DND-41 (cell line): ENCODE results near the gene ZSWIM4.

Experiments used
- ATAC-seq: fragments of 200-7000 bp; cut with Tn5 transposase; 3 replicates; pipeline ENCODE4 v1.9.1; 2021; ENCODE audit warnings: low read depth; ENCODE audit not compliant: insufficient read depth
- DNase-seq: peaks from one replicate; pipeline ENCODE4 v3.0.0-alpha.2; 2020
- H2AFZ ChIP-seq: 2 replicates; pipeline ENCODE4 v1.6.0; 2012; ENCODE audit warnings: low read depth, low read length
- H3K27ac ChIP-seq: 2 replicates; pipeline ENCODE4 v1.5.1; 2012; ENCODE audit warnings: low read length, inconsistent platforms
- H3K27me3 ChIP-seq: fragments of 200-600 bp; sonication (generic); 2 replicates; pipeline ENCODE4 v1.6.0; 2012; ENCODE audit warnings: low read length, mild to moderate bottlenecking, inconsistent platforms; ENCODE audit not compliant: insufficient read depth, poor library complexity
- H3K36me3 ChIP-seq: 2 replicates; pipeline ENCODE4 v1.5.1; 2012; ENCODE audit warnings: low read length, inconsistent platforms; ENCODE audit not compliant: insufficient read depth
- H3K4me1 ChIP-seq: 2 replicates; pipeline ENCODE4 v1.5.1; 2012; ENCODE audit warnings: mild to moderate bottlenecking, low read length; ENCODE audit not compliant: insufficient read depth
- H3K4me2 ChIP-seq: 2 replicates; pipeline ENCODE4 v1.6.0; 2012; ENCODE audit warnings: mild to moderate bottlenecking, moderate library complexity, low read length, inconsistent platforms; ENCODE audit not compliant: insufficient read depth
- H3K4me3 ChIP-seq, 2 experiments: fragments of 200-600 bp in 1 of 2; shearing (Covaris generic) in 1 of 2; 2 replicates each; pipeline ENCODE4 v1.5.1; 2012 to 2016; ENCODE audit warnings: inconsistent platforms in 2 of 2, low read length in 2 of 2, mild to moderate bottlenecking in 2 of 2, low read depth in 1 of 2, moderate library complexity in 1 of 2
- H3K79me2 ChIP-seq: 2 replicates; pipeline ENCODE4 v1.6.0; 2012; ENCODE audit warnings: low read length, inconsistent platforms; ENCODE audit not compliant: insufficient read depth
- H3K9ac ChIP-seq: 2 replicates; pipeline ENCODE4 v1.6.0; 2012; ENCODE audit warnings: low read depth, mild to moderate bottlenecking, inconsistent platforms, low read length, moderate library complexity
- H3K9me3 ChIP-seq: 2 replicates; pipeline ENCODE4 v1.5.1; 2012; ENCODE audit warnings: low read length, moderate library complexity, mild to moderate bottlenecking, inconsistent platforms; ENCODE audit not compliant: insufficient read depth, severe bottlenecking
- H4K20me1 ChIP-seq: 2 replicates; pipeline ENCODE4 v1.6.0; 2012; ENCODE audit warnings: low read length; ENCODE audit not compliant: insufficient read depth
- EZH2 ChIP-seq: IDR thresholded peaks from 3 replicates; pipeline ENCODE4 v1.6.1; 2012; ENCODE audit warnings: borderline replicate concordance, low read depth, mild to moderate bottlenecking, moderate library complexity, low read length, inconsistent platforms; ENCODE audit not compliant: severe bottlenecking
- TF ChIP-seq, protein P1 (sequence below): IDR thresholded peaks from 2 replicates; pipeline ENCODE4 v1.5.1; 2012; ENCODE audit warnings: borderline replicate concordance, low read length, moderate library complexity, mild to moderate bottlenecking; ENCODE audit not compliant: poor library complexity, severe bottlenecking; ENCODE audit errors: extremely low read depth

ZSWIM4 gene

DNA sequence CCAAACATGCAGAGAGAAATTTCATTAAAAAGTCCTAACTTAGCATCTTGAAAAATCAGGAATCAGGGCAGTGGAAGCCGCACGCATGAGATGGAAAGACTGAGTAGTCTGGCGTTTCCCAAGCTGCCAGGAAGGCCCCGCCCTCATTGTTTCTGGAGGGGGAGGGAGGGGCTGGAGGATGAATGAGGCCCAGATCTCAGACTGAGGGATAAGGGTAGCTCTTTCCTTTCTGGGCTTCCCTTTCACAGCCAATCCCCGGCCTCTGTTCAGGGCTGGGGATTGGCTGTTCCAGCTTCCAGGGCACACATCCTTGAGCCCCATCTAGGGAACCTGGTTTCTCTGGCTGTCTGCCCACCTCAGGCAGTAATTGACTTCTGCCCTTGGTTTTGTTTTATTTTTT, 13.7 kb upstream of the ZSWIM4 start:
- TF ChIP-seq, protein P1, sequence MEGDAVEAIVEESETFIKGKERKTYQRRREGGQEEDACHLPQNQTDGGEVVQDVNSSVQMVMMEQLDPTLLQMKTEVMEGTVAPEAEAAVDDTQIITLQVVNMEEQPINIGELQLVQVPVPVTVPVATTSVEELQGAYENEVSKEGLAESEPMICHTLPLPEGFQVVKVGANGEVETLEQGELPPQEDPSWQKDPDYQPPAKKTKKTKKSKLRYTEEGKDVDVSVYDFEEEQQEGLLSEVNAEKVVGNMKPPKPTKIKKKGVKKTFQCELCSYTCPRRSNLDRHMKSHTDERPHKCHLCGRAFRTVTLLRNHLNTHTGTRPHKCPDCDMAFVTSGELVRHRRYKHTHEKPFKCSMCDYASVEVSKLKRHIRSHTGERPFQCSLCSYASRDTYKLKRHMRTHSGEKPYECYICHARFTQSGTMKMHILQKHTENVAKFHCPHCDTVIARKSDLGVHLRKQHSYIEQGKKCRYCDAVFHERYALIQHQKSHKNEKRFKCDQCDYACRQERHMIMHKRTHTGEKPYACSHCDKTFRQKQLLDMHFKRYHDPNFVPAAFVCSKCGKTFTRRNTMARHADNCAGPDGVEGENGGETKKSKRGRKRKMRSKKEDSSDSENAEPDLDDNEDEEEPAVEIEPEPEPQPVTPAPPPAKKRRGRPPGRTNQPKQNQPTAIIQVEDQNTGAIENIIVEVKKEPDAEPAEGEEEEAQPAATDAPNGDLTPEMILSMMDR: no peak
- TF ChIP-seq EZH2: no peak
- Histone ChIP-seq H3K4me1 (peaks cover 13% of the 10 kb centered on the region), H3K36me3 (peaks cover 28% of the 10 kb centered on the region), H3K27ac (no peak overlapping the region), H3K4me3 (no peak overlapping the region), H3K79me2 (peaks cover 11% of the 10 kb centered on the region), H3K4me2 (no peak overlapping the region), H3K27me3 (no peaks in the 10 kb centered on the region), H2AFZ (no peak overlapping the region), H3K9ac (no peak overlapping the region), H3K9me3 (no peaks in the 10 kb centered on the region), H4K20me1 (peaks cover 21% of the 10 kb centered on the region)
- DNase-seq: no peak
- no peak for ATAC-seq

- H3K9ac ChIP-seq: no peak overlapping the region
- TF ChIP-seq EZH2: no peak
- TF ChIP-seq, protein P1: no peak
- peaks cover 20% of the 10 kb centered on the region for H3K4me1 ChIP-seq
- no peak overlapping the region for H3K4me3 ChIP-seq
- no peaks in the 10 kb centered on the region for H3K27me3 ChIP-seq
- no peak overlapping the region for H3K4me2 ChIP-seq
- H3K79me2 ChIP-seq: 0 out of 2 replicates have a peak, but pooled peaks cover 2% of the 10 kb centered on the region
- peaks cover 13% of the 10 kb centered on the region for H4K20me1 ChIP-seq
- no peak overlapping the region for H3K27ac ChIP-seq
- H3K9me3 ChIP-seq: no peaks in the 10 kb centered on the region
- ATAC-seq: no peak
- no peak overlapping the region for H2AFZ ChIP-seq
- peaks cover 19% of the 10 kb centered on the region for H3K36me3 ChIP-seq
- no peak for DNase-seq
These were observed 12.7 kb upstream of the ZSWIM4 start for GRCh38 chr19:13782537-13782936.

DNA sequence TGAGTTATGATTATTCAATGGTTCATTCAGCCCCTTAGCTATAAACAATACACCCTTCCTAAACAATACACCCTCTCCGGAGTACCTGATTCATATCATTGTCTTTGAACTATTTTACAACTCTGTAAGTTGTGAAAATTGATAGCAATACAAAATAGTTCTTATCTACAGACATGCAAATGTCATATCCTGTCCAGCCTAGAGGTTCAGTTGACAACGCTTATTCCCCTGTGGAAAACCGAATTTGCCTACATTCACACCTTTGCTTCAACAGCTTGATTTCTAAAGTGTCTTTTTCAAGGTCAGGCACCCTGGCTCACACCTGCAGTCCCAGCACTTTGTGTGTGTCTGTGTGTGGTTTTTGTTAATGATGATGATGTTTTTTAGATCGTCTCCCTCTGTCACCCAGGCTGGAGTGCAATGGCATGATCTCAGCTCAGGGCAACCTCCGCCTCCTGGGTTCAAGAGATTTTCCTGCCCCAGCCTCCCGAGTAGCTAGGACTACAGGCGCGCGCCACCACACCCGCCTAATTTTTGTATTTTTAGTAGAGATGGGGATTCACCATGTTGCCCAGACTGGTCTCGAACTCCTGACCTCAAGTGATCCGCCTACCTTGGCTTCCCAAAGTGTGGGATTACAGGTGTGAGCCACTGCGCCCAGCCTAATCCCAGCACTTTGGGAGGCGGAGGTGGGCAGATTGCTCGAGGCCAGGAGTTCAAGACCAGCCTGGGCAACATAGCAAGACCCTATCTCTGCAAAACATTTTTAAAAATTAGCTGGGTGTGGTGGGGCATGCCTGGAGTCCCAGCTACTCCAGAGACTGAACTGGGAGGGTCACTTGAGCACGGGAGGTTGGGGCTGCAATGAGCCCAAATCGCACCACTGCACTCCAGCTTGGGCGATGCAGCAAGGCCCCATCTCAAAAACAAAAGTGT, 11.4 kb upstream of the ZSWIM4 start:
- Histone ChIP-seq H3K27ac (no peak overlapping the region), H3K9ac (no peak overlapping the region), H3K4me2 (no peak overlapping the region), H4K20me1 (0 out of 2 replicates have a peak, but pooled peaks cover under 1% of the 10 kb centered on the region), H3K4me3 (no peak overlapping the region), H3K27me3 (no peaks in the 10 kb centered on the region), H3K4me1 (peaks cover 33% of the 10 kb centered on the region), H3K36me3 (peaks cover 6% of the 10 kb centered on the region), H3K9me3 (no peaks in the 10 kb centered on the region), H2AFZ (no peak overlapping the region), H3K79me2 (no peaks in the 10 kb centered on the region)
- DNase-seq: no peak
- ATAC-seq: no peak
- TF ChIP-seq, protein P1: no peak
- TF ChIP-seq EZH2: no peak
